Stimulated activated CD4-positive, alpha-beta T cell treated with anti-CD3 and anti-CD28 coated beads, TNF-alpha, amount 100 ng/mL, for 24 hours (primary cell): Measurements from ENCODE around the gene RPTOR.
"Not testable (repeated sequence)": the region's sequence is repeated elsewhere in the genome, so short reads cannot be mapped to it uniquely, and the experiment has no call there.

Source experiments
- DNase-seq, 3 experiments: peaks; one replicate each; pipeline ENCODE4 v3.0.0-alpha.2; 2020; ENCODE audit warnings: low read depth in 3 of 3

RPTOR gene

GRCh38 chr17:80762076-80762475 is 217.4 kb downstream of the RPTOR start:
- no peak for DNase-seq

GRCh38 chr17:80763293-80763867 is 218.7 kb downstream of the RPTOR start:
- no peak for DNase-seq

GRCh38 chr17:80764627-80765145 is 220.0 kb downstream of the RPTOR start:
- DNase-seq = not testable (repeated sequence)

GRCh38 chr17:80765241-80765961 is 220.8 kb downstream of the RPTOR start:
- DNase-seq = no peak

- no peak for DNase-seq
Observed at GRCh38 chr17:80766290-80766855, 221.7 kb downstream of the RPTOR start.

- no peak for DNase-seq
Observed at GRCh38 chr17:80768389-80768788, 223.8 kb downstream of the RPTOR start.

- no peak for DNase-seq
Observed at GRCh38 chr17:80768936-80769335, 224.3 kb downstream of the RPTOR start.

GRCh38 chr17:80769516-80769915 is 224.9 kb downstream of the RPTOR start:
- DNase-seq = no peak

GRCh38 chr17:80769936-80770625 is 225.4 kb downstream of the RPTOR start:
- no peak for DNase-seq

- no peak for DNase-seq
Observed at GRCh38 chr17:80770881-80771611, 226.4 kb downstream of the RPTOR start.

GRCh38 chr17:80771612-80772005 is 227.0 kb downstream of the RPTOR start:
- DNase-seq = no peak

- DNase-seq = no peak
Observed at GRCh38 chr17:80772906-80773242, 228.2 kb downstream of the RPTOR start.

GRCh38 chr17:80773243-80773991 is 228.8 kb downstream of the RPTOR start:
- DNase-seq = no peak

- no peak for DNase-seq
Observed at GRCh38 chr17:80774146-80774545, 229.5 kb downstream of the RPTOR start.

GRCh38 chr17:80774643-80775281 is 230.1 kb downstream of the RPTOR start:
- peak in 1 of 3 experiments; percentile 37 for DNase-seq

- no peak for DNase-seq
Observed at GRCh38 chr17:80775863-80776262, 231.2 kb downstream of the RPTOR start.

- DNase-seq = no peak
Observed at GRCh38 chr17:80777274-80777673, 232.6 kb downstream of the RPTOR start.

- no peak for DNase-seq
Observed at GRCh38 chr17:80778716-80779115, 234.1 kb downstream of the RPTOR start.

GRCh38 chr17:80779336-80779735 is 234.7 kb downstream of the RPTOR start:
- DNase-seq = no peak

GRCh38 chr17:80779961-80780380 is 235.3 kb downstream of the RPTOR start:
- no peak for DNase-seq
